GM21447 (cell line): ENCODE measurements around the gene CCL27.

ENCODE experiments used
- ATAC-seq: cut with Tn5 transposase; IDR thresholded peaks from one replicate; pipeline ENCODE4 v1.9.1; 2021; ENCODE audit not compliant: unreplicated experiment

The CCL27 gene

DNA sequence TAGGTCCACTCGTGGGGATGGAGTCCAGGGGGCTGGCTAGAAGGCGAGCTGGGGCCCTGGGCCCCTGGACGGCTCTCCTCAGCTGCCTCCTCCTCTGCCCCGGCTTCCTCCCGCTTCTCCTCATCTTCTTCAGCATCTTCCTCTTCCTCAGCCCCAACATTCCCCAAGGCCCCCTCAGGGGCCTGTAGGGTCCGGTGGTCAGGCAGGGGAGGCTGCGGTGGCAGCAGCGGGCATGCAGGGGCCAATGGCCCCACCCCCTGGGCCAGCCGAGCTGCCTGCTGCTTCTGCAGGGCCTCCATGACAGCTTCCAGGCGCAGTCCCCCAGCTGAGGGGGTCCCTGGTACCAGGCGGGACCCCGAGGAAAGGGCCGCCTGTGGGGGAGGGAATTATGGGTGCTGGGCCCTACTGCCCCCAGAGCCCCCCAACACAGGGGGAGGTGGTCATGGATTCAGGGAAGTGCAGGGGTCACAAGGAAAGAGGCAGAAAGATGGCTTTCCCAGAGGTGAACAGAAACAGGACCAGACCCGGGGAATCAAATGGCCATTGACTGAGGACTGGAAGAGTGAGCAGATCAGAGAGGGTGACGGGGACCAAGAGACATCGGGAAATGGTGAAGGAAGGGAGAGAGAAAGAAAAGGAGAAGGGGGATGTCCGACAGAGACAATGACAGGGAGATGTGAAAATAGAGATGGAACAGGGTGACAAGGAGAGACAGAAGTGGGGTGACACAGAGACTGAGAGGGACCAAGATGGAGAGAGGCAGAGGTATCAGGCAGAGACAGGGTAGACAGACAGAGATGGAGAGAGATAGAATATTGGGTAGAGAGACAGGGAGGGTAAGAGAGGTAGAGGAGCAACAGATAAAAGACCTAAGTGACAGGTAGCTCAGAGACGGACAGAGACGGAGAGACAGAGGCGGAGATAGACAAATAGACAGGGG lies 34.5 kb downstream of the CCL27 start:
- no peak for ATAC-seq

DNA sequence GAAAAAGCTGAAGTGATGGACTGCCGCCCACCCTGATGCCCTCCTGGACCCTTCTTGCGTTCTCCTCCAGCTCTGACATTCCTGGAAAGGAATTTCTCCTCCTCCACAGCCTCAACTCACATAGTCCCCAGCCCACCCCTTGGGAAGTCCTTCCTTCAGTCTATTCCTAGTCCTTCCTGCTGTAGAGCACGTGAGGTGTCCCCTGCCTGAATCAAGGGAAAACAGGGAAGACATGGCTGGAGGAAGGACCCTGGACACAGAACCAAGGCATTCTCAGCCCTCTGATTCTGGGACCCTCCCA lies 37.3 kb downstream of the CCL27 start:
- ATAC-seq, result no peak

DNA sequence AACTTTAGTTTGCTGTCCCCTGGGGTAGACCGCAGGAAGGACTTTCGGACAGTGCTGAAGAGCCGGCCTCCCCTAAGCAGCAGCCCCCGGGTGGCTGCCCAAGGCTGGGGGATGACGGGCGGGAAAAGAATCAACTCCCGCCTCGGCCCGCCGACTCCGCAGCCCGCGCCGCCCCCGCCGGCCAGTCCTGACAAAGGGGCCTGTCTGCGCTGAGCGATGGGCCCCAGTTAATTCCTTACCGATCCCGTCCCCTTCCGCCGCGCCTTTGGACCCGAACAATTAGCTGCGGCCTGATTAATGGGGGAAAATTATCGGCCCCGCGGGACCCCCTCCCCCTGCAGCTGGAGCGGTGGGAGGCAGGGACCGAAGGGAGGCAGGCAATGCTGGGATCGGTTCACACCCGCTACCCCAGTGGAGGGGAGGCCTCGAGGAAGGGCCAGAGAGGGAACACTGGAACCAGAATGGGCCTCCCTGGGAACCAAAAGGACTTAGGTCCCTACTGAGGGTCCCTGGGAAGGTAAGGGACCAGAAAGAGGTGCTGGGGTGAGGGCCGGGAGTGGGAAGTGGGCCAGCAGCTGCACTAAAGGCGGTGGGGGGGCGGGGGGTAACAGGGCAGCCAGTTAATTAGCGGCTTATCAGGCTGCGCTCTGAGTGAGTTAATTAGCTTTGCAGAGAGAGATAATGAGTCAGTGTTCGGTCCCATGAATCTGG lies 37.8 kb downstream of the CCL27 start:
- ATAC-seq, result no peak

DNA sequence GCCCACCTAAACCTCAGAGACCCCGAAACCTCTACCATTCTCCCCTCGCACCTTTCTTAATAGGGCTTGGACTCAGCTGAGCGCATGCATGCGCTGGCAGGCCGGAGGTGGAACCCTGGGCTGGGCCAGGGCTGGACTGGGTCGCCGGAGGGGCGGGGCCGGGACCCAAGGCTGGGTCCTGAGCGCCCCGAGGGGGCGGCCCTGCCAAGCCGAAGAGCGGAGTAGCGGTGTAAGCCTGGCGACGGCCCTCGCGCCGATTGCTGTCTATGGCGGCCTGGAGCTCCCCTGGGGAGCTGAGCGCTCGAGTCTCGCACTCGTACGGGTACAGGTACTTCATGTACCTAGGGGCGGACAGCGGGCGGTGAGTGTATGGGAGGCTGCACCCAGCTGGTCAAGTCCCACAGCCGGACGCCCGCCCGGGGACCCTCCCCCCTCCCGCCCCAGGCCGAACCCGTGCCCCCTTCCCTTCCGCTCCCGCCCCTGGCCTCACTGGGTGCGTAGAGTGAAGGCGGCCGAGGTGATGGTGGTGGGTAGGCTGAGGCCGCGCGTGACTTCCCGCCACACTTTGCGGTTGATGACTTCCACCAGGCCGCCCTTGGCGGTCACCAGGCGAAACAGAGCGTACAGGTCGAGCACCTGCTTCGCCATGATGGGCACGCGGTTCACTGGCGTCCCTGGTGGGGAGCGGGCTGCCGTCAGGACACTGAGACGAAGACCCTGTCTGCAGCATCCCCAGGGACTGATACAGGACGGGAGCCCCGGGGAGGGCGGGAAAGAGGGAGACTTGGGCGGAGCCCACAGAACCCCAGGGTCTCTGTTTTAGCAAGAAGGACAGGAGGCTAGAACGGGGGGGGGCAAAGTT lies 38.9 kb downstream of the CCL27 start:
- ATAC-seq, result no peak

DNA sequence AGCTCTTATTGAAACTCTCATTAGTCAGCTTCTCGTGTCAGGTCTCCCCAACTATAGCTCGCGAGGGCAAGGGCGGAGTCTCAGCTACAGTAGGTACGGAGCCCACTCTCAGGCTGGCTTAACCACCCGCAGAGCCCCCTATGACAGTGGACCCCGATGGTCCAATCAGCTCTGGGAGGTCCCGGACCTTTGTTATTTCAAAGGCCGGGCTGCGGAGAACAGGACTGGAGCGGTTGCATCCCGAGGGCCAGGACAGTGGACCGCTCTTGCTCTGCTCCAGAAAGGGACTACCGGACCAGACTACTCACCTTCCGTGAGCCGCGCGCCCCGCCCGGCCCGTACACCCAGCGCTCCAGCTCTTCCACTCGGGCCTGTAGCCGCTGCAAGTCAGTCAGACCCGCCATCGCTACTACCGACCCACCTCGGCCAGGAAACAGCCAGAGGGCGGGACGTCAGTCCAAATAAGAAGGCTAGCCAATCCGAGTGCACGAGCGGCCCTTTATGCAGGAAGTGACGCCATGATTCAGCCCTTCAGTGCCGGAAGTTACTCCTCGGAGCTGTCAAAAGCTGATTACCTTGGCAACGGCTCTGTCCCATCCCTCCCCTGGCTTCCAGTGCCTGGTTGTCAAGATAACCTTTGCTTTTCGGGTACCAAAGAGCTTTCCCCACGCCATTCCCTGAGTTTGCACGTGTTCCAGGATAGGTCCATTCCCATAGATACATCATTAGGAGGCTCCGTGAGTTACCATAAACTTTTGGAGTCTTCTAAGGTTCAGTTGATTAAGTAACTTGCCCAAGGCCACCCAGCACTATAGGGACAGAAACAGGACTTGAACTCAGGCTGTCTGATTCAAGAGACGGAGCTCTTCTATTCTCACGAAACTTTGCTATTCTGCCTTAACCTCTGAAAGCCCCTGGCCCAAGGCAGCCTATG lies 42.1 kb downstream of the CCL27 start, which contains the start of gene DCTN3:
TSS of gene DCTN3 (minus strand) at position 435 of the 934 bp plus-strand sequence. CDS start at position 404, 31 bp downstream.
- ATAC-seq, result peak; percentile 99

DNA sequence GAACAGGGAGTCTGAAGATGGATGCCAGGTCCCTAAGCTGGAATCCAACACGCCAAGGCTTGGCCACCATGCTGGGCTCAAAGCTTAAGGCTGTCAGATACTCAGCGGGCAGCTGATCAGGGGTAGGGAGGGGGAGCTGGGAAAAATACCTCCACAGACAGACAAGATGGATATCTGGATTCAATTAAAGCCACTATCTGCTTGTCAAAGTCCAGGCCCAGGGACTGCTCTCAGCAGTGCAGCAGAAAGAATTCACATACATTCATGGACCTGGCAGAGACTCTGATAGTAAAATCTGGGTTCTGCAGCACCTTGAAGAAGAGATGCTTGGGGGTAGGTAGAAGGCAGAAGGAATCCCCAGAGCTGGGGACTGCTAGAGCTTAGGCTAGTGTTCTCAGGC lies 47.3 kb downstream of the CCL27 start:
- no peak for ATAC-seq

DNA sequence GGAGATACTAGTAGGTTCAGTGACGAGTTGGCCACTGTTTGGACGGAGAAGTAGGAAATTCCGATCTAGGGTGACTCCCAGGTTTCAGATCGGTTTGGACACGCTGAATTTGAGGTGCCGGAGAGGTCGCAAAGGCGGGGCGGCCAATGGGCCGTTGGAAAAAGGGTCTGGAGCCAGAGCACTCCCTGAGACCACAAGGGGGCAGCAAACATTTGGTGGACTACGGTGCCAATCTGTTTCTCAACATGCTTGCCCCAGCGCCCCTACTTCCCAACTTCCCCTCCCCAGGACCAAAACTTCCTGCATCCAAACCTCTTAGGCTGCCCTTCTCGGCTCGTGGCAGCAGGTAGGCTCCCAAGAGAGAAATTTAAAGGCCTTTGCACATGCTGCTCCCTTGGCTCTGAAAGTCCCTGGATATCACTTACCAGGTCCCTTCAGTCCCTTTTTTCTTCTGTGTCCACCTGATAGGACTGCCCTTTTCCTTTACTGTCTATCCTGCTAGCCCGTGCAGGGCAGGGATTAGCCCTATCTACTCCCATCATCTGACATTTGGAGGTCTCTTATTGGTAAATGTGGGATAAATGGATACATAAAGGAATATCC lies 49.6 kb downstream of the CCL27 start:
- ATAC-seq, result peak; percentile 55
